HG03342 (cell line): ENCODE results near the gene CXCL8.
A peak's percentile ranks its signal among the peaks of the same experiment; 100 is the strongest.

Experiments
- ATAC-seq: cut with Tn5 transposase; IDR thresholded peaks from one replicate; pipeline ENCODE4 v1.9.1; 2021; ENCODE audit warnings: mild to moderate bottlenecking, moderate library complexity; ENCODE audit not compliant: unreplicated experiment

The CXCL8 gene

DNA sequence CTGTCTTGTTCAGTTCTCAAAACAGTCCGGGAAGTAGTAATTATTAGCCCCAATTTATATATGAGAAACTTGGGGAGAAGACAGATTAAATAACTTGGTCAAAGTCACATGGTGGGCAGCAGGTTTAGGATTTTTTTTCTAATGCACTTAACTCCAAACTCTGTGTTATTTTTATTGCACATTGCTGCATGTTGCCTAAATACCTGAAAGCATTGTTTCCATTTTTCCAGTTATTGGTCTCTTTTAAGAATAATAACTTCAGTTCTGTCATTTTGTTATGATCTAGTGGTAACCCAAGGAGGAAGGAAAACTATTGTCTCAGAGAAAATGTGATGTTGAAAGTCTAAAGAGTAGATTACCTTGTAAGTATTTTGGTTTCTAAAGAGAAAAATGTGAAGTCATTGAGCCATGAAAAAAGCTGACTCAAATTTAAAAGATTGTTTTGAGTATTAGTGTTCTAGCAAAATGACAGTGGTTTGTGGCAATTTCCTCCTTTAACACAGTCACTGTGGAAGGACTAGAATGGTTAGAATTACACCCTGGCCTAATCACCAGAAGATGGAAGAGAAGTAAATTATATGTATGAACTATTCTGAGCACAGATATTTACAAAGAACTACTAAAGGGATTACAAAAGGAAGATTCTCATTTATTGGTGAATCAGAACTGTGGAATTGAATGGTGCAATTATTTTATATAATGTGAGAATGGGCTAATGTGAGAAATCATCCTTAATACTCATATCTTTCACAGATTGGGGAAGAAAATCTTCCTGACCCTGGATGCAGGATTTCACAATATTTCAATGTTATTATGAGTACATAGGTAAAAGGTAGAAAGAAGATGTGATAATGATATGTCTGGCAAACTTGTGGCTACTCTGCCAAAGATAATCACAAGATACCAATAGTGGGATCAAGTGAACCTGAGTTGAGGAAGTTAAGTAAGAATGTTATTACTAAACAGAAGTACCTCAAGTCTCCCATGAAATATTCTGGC, 21.7 kb upstream of the CXCL8 start:
- peak; percentile 93 for ATAC-seq

DNA sequence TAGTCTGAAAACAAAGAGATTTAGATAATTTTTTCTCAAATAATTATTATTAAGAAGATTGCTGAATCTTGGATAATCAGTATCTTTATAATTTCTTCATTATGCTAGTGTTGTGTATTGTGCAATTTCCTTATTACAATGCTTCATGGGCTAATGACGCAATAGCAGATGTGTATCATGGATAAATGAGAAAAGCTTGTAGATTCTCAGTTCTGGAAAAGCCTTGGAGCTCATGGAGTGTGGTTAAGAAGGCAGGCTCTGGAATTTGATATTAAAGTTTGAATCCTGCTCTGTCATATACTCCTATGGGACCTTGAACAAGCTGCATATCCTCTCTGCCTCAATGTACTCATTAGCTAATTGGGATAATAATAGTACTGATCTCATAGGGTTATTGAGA, 18.9 kb upstream of the CXCL8 start:
- ATAC-seq: no peak

DNA sequence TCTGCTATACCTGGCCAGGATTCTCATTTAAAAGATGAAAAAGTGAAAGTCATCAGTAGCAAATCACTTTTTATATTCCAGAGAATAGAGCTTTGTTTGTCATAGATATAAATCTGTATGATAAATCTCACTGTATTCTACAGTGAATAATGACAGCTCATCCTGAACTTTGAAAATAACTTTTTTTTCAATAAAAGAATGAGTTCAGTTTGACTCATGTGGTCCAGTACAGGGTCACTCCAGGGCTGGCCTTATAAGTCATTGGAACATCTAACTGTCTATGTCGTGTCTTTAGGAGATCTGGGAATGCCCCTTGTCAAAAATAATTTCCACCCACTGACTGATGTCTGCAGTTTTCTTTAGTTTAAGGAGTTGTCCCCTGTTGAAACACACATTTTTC, 18.5 kb upstream of the CXCL8 start:
- no peak for ATAC-seq

DNA sequence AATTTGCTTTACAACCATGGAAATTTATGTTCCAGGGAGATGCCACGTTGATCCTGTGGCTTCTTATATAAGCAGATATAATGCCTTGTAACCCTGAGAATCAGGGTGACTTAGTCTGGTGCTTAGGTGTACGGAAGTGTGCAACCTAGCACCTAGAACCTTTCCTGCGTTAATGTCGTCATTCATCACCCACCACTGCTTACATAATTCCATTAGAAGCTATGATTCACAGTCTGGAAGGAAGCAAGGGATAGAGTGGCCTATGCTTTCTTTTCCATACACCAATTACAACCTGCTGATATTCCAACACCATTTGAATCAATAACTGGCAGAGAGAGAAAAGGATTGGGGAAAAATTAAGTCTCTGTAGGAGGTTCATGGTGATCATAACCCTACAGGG, 17.3 kb upstream of the CXCL8 start:
- no peak for ATAC-seq

GRCh38 chr4:73723928-73724327, 16.4 kb upstream of the CXCL8 start:
- ATAC-seq: no peak

DNA sequence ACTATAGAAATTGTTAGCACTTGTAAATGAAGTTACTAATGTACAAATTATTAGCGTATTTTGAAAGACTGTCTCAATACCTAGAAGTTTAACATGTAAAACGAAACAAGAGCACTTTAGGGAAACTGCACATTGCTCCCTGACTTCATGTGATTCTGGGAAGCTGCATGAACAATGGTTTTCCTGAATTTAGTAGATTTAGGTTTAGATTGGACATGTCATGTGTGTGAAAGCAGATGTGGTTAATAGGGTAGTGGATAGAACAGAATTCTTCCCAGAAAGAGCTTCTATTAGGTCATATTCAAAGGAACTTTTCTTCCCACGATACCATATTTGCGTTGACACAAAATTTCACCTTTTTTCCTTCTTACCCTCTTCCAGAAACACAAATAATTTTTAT, 14.9 kb upstream of the CXCL8 start:
- no peak for ATAC-seq

DNA sequence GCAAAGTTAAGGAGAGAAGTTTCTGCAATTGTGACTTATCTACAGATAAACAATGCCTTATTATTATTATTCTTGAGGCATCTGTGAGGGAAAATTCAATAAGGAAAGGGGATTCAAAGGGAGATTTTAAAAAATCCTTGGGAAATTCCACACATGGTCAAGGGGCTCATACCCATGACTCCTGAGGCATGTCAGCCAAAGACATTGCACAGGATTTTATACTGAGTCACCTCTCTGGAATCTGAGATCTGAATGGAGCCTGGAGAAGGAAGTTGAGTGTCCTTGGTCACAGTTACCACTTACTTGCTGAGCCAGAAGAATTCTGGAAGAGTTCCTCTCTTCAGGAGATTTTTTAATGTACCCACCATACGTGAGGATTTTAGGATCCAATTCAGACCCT, 14.4 kb upstream of the CXCL8 start:
- ATAC-seq: no peak

GRCh38 chr4:73727685-73728084, 12.7 kb upstream of the CXCL8 start:
- ATAC-seq: peak; percentile 83

- no peak for ATAC-seq
Measured at GRCh38 chr4:73728091-73728741, 12.2 kb upstream of the CXCL8 start.

DNA sequence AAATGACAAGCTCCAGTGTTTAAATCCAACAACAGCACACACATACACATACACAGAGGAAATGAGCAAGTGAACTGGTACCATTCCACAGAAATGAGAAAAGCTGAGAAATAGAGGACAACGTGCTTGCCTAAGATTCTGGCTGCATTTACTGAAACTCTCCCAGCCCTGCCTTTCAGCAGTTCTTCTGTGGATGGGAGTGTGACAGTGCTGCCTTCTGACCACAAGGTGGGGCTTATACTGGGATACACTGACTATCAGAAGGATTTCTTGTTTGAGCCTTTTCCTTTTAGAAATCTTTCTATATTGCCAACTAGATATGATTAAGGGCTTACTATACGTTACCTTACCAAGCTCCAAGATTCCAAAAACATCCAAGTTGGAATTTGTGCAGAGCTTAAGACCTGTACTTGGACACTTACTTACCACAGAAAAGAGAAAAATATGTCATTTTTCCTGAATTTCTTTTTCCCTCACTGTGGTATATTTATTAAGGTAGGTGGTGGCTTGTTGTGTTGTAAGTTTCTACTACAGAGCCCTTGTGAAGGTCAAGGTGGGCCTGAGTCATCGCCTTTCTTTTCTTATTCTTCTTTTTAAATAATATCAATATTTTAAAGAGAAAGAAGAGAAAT, 10.7 kb upstream of the CXCL8 start:
- ATAC-seq: peak; percentile 59

GRCh38 chr4:73730292-73730691, 10.1 kb upstream of the CXCL8 start:
- ATAC-seq: no peak

DNA sequence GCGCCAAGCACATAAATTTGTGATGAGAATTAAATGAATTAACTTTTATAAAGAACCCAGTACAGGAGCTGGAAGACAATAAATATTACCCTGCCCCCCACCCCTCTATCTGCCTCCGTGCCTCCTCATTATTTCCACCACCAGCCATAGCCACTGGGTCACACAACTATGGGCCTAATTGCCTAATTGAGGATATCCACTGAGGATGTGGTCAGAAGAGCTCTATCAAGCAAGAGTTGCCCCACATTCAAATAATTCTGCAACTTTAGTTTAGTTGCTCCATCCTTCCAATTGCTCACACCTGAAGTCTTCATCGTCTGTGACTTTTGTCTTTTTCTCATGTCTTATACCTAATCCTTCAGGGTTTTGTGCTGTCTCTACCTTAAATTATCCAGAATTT, 9.5 kb upstream of the CXCL8 start:
- no peak for ATAC-seq

- no peak for ATAC-seq
Measured at GRCh38 chr4:73731968-73732610, 8.3 kb upstream of the CXCL8 start.

DNA sequence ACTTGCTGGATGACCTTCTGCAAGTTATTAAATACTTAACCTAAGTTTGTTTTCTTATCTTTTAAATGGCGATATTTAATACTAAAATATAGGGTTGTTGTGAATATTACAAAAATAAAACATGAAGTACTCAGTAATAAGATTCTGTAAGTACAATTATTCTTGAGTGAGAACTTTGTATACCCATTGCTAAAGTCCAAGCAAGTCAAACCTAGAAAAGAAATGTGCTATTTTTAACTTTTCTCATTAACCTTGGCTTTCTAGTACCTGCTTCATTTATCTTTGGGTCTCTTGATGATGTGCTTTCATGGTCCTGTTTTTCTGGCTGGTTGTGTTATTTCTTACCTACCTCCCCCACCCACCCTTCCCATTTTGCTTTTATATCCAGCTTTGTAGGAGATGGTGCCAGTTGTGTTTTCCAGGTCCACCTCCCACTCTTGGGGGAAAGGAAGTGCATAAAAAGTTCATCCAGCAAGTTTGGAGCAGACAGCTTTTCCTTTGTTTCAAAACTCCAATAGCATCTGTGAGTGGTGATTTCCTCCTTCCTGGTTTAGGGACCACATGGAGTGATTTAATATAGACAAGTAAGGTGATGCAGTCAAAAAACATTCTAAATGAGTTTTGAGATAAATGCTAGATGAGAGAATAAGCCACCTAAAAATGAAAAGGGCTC, 7.5 kb upstream of the CXCL8 start:
- ATAC-seq: no peak

GRCh38 chr4:73734530-73735001, 5.8 kb upstream of the CXCL8 start:
- ATAC-seq: no peak

DNA sequence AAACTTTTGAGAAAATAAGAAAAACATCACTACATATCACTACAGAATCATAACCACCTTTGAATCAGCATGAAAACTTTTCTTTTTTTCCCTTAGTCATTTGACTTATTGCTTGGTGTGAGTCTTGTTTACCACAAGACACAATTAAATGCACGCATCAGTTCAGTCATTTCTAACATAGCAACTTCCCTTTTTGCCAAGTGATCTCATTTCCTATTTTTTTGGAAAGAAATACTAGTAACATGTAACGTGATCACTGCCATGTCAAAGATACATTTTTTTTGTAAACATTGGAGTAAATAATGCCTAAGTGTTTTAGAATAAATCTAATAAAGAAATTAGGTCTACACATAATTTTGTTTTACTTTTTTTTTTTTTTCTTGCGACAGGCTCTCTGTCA, 5.1 kb upstream of the CXCL8 start:
- peak; percentile 93 for ATAC-seq

GRCh38 chr4:73741031-73741749, 821 bp downstream of the CXCL8 start:
- no peak for ATAC-seq

- ATAC-seq: no peak
Measured at GRCh38 chr4:73741750-73742489, 1.6 kb downstream of the CXCL8 start.

- no peak for ATAC-seq
Measured at GRCh38 chr4:73742490-73743160, 2.3 kb downstream of the CXCL8 start.
